Hepatocyte (in vitro differentiated cells): Measurements from ENCODE around the gene CCNT1.

Experiments
- EZH2 ChIP-seq: fragments of 200-600 bp; sonication (generic); IDR thresholded peaks from 2 replicates; pipeline ENCODE4 v1.6.1; 2016; ENCODE audit warnings: antibody characterized with exemption, mild to moderate bottlenecking, borderline replicate concordance
- TF ChIP-seq, protein P1 (sequence below): fragments of 200-600 bp; sonication (generic); IDR thresholded peaks from 2 replicates; pipeline ENCODE4 v1.5.1; 2016; ENCODE audit warnings: antibody characterized with exemption, mild to moderate bottlenecking; ENCODE audit not compliant: poor library complexity

- TF ChIP-seq, protein P1, sequence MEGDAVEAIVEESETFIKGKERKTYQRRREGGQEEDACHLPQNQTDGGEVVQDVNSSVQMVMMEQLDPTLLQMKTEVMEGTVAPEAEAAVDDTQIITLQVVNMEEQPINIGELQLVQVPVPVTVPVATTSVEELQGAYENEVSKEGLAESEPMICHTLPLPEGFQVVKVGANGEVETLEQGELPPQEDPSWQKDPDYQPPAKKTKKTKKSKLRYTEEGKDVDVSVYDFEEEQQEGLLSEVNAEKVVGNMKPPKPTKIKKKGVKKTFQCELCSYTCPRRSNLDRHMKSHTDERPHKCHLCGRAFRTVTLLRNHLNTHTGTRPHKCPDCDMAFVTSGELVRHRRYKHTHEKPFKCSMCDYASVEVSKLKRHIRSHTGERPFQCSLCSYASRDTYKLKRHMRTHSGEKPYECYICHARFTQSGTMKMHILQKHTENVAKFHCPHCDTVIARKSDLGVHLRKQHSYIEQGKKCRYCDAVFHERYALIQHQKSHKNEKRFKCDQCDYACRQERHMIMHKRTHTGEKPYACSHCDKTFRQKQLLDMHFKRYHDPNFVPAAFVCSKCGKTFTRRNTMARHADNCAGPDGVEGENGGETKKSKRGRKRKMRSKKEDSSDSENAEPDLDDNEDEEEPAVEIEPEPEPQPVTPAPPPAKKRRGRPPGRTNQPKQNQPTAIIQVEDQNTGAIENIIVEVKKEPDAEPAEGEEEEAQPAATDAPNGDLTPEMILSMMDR, result no peak
- no peak for TF ChIP-seq EZH2
These were observed 20.6 kb downstream of the CCNT1 start for GRCh38 chr12:48695859-48696258.
